Measurements from ENCODE around the gene CHST10.

DNA sequence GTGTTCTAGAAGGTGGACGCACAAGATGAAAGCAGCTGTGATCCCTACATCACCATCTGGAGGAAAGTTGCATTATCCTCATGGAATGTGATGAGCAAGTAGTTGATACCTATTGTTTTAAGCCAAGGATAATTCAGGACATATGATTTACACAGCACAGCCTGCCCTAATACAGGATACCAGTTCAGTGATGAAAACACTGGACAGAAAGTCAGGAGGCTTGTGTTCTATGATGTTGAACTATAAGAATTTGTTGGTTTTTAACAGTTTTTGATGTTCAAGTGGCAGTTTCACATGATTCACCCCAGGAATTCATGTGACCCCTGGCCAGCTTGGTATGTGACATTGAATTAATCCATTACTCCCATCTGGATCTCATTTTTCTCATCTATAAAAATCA lies 6.2 kb upstream of the CHST10 start:
- TF ChIP-seq, protein P1, sequence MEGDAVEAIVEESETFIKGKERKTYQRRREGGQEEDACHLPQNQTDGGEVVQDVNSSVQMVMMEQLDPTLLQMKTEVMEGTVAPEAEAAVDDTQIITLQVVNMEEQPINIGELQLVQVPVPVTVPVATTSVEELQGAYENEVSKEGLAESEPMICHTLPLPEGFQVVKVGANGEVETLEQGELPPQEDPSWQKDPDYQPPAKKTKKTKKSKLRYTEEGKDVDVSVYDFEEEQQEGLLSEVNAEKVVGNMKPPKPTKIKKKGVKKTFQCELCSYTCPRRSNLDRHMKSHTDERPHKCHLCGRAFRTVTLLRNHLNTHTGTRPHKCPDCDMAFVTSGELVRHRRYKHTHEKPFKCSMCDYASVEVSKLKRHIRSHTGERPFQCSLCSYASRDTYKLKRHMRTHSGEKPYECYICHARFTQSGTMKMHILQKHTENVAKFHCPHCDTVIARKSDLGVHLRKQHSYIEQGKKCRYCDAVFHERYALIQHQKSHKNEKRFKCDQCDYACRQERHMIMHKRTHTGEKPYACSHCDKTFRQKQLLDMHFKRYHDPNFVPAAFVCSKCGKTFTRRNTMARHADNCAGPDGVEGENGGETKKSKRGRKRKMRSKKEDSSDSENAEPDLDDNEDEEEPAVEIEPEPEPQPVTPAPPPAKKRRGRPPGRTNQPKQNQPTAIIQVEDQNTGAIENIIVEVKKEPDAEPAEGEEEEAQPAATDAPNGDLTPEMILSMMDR (IDR thresholded peaks at IDR 0.05), result no peak
- no peak for TF ChIP-seq EP300 (IDR thresholded peaks at IDR 0.05)
